ENCODE results near the gene MRPL49. TPM values are rescaled to one million over a fixed set of nuclear protein-coding genes. Genes with fewer than 3 reads are reported as not detected.
A peak's percentile ranks its signal among the peaks of the same experiment; 100 is the strongest.

The MRPL49 gene
- total and polyA plus RNA-seq, 2 experiments from 2014 or later, result 78.2 to 122 TPM

DNA sequence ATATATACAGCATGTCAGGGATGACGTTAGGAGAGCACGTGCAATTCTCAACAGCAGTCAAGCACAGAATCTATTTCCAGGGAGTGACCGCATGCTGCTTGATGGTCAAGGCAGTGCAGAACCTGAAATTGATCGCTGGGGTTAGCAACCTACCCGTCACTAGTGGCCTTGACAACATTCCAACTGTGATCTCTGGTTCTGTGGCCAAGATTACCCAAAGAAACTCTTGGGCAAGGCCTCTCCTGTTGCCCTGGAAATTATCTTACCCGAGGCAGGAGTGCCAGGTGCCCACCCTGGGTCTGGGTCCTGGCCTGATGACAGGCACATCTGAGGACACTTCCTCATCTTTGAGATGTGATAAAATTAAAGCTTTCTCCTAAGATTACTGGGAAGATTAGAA, 8.3 kb upstream of the MRPL49 start:
- H3K27ac ChIP-seq, result no peak overlapping the region
- no peak for DNase-seq (ENCODE audit: low read depth in 1 of 2, low spot score in 1 of 2)
- no peaks in the 10 kb centered on the region for H3K9me3 ChIP-seq (ENCODE audit: low read depth)
- TF ChIP-seq, protein P1, sequence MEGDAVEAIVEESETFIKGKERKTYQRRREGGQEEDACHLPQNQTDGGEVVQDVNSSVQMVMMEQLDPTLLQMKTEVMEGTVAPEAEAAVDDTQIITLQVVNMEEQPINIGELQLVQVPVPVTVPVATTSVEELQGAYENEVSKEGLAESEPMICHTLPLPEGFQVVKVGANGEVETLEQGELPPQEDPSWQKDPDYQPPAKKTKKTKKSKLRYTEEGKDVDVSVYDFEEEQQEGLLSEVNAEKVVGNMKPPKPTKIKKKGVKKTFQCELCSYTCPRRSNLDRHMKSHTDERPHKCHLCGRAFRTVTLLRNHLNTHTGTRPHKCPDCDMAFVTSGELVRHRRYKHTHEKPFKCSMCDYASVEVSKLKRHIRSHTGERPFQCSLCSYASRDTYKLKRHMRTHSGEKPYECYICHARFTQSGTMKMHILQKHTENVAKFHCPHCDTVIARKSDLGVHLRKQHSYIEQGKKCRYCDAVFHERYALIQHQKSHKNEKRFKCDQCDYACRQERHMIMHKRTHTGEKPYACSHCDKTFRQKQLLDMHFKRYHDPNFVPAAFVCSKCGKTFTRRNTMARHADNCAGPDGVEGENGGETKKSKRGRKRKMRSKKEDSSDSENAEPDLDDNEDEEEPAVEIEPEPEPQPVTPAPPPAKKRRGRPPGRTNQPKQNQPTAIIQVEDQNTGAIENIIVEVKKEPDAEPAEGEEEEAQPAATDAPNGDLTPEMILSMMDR (IDR thresholded peaks at IDR 0.05; ENCODE audit: low read depth, low read length), result no peak
- no peak overlapping the region for H3K4me3 ChIP-seq
- peaks cover 13% of the 10 kb centered on the region for H3K4me1 ChIP-seq (ENCODE audit: low read depth)
- H3K27me3 ChIP-seq, result no peaks in the 10 kb centered on the region
- H3K36me3 ChIP-seq, result no peaks in the 10 kb centered on the region

DNA sequence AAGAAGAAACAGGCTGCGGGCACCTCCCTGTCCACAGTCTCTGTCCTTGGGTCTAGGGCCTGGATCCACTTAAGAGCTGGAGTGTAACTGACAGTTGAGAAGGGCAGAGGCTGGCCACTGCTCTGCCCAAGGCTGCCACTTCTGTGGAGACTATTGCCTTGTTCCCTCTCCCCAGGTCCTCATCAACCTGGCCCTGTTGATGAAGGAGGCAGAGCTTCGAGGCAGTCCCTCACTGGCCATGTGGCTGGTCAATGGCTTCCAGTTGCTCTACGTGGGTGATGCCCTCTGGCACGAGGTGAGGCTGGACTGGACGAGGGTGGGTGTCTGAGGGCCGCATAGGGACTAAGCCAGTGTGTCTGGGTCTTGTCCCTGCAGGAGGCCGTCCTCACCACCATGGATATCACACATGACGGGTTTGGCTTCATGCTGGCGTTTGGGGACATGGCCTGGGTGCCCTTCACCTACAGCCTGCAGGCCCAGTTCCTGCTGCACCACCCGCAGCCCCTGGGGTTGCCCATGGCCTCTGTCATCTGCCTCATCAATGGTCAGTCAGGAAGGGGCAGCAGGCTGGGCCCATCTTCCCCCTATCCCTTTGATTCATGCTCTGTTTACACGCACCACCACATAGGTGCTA, 7.5 kb upstream of the MRPL49 start:
- Histone ChIP-seq H3K4me1 (ENCODE audit: low read depth) (peaks cover 13% of the 10 kb centered on the region), H3K36me3 (peaks cover under 1% of the 10 kb centered on the region), H3K9me3 (ENCODE audit: low read depth) (no peaks in the 10 kb centered on the region), H3K27ac (no peak overlapping the region), H3K4me3 (no peak overlapping the region), H3K27me3 (no peaks in the 10 kb centered on the region)
- no peak for DNase-seq (ENCODE audit: low read depth in 1 of 2, low spot score in 1 of 2)
- TF ChIP-seq, protein P1 (IDR thresholded peaks at IDR 0.05; ENCODE audit: low read depth, low read length), result no peak

DNA sequence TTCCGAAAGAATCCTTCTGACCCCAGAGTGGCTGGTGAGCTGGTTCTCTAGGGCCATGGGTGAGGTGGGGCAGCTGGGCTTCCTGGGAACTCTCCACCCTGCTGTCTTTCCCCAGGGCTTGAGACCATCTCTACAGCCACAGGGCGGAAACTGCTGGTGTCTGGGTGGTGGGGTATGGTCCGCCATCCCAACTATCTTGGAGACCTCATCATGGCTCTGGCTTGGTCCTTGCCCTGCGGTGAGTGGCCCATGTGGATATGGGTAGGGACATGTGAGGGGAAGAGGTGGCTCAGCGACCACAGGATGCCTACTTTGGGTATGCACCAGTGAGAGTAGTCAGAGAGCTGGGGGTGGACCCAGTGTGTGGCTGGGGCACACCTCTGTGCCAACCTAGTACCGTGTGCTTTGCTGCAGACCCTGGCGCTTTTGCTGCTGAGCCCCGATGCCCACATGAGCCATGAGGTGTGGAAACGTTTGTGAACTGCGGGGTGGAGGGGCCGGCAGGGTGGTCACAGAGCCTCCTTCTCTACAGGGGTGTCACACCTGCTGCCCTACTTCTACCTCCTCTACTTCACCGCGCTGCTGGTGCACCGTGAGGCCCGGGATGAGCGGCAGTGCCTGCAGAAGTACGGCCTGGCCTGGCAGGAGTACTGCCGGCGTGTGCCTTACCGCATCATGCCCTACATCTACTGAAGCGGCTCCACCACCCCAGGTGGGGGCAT, 6.6 kb upstream of the MRPL49 start:
- no peak overlapping the region for H3K4me3 ChIP-seq
- H3K36me3 ChIP-seq, result peaks cover 9% of the 10 kb centered on the region
- TF ChIP-seq, protein P1 (IDR thresholded peaks at IDR 0.05; ENCODE audit: low read depth, low read length), result no peak
- H3K27ac ChIP-seq, result no peak overlapping the region
- DNase-seq (ENCODE audit: low read depth in 1 of 2, low spot score in 1 of 2), result no peak
- H3K4me1 ChIP-seq (ENCODE audit: low read depth), result peaks cover 12% of the 10 kb centered on the region
- no peaks in the 10 kb centered on the region for H3K9me3 ChIP-seq (ENCODE audit: low read depth)
- no peaks in the 10 kb centered on the region for H3K27me3 ChIP-seq

DNA sequence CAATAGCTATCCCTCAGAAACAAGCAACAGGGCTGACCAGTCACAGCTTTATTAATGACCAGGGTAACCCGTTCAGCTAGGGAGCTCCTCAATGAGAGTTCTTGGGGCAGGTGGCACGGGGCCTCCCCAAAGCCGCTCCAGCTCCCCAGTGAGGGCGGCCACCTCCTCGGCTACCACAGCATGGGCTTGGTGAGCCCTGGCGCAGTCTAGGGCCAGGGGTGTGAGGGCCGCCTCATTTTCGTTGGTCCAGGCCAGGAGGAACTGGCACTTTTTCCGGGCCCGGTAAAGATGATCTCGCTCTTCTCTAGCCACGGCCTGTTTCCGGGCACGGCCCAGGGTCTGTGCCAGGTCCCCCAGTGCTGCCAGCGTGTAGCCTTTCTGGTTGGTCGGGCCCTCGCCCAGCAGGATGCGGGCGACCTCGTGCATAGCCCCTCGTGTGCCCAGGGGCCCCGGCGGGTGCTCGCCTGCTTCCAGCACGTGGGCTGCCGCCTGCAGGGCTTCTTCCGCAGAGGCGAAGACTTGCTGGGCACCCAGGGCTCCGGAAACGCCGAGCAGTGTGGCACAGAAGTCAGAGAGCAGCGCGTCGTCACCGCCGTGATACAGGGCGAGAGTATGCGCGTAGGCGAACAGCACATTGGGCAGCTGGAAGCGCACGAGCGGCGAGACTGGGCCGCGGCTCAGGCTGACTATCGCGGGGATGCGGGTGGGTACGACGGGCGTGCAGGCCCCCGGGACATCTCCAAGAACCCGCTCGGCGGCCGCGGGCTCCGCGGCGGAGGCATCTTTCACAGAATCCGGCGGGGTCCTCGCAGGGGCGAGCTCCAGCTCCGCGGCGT, 5.5 kb upstream of the MRPL49 start:
- no peaks in the 10 kb centered on the region for H3K9me3 ChIP-seq (ENCODE audit: low read depth)
- peak overlapping the region; percentile 84 for H3K4me3 ChIP-seq
- H3K27me3 ChIP-seq, result no peaks in the 10 kb centered on the region
- peaks cover 12% of the 10 kb centered on the region for H3K36me3 ChIP-seq
- TF ChIP-seq, protein P1 (IDR thresholded peaks at IDR 0.05; ENCODE audit: low read depth, low read length), result no peak
- DNase-seq (ENCODE audit: low read depth in 1 of 2, low spot score in 1 of 2), result peak; percentile 27 to 59
- peak overlapping the region; percentile 63 for H3K27ac ChIP-seq
- peaks cover 6% of the 10 kb centered on the region for H3K4me1 ChIP-seq (ENCODE audit: low read depth)

DNA sequence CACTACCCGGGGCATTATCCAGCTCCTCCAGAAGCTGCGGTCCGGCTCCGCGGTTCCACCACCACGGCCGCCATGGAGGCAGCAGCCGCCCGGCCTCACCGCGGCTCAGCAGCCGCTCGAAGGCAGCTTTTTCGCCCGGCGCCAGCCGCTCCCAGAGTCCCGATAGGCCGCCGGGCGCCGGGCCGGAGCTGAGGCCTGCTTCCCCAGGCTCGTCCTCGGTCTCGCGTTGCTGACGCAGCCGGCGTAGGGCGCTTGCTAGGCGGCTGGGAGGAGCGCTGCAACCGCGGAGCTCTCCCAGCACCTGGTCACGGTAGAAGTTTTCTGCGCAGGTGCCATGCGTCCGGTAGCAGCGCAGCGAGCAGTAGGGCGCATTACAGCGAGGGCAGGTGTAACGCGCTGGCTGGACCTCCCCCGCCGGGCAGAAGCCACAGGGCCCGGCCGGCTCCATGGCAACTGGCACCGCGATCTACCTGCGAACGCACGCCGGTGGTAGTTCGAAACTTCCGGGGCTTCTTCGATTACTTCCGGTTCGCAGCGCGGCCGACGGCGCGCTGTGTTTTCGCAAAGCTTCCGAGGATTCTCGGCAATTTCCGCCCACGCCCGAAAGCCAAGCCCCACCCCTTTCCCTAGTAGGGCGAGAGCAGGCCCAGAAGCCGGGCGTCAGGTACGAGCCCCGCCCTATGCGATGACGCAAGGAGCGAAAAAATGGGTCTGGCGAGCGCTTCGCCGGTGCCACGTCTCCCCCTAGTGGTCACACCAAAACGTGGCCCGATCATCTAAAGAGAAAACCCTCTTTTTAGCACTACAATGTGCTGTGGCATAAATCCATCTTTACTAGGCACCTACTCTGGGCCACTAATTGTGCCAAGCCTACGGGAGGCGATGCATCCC, 4.7 kb upstream of the MRPL49 start, which contains the start of gene ZNHIT2:
ZNHIT2 (minus strand) TSS at position 496 of the 891 bp plus-strand sequence; CDS start at position 448, 48 bp downstream.
- H3K36me3 ChIP-seq, result peaks cover 12% of the 10 kb centered on the region
- H3K4me3 ChIP-seq, result peak within 1 kb of the TSS; percentile 84
- no peaks in the 10 kb centered on the region for H3K27me3 ChIP-seq
- H3K4me1 ChIP-seq (ENCODE audit: low read depth), result peaks cover 6% of the 10 kb centered on the region
- peak; percentile 99 for DNase-seq (ENCODE audit: low read depth in 1 of 2, low spot score in 1 of 2)
- TF ChIP-seq, protein P1 (IDR thresholded peaks at IDR 0.05; ENCODE audit: low read depth, low read length), result peak; percentile 89
- H3K9me3 ChIP-seq (ENCODE audit: low read depth), result no peaks in the 10 kb centered on the region
- peak within 1 kb of the TSS; percentile 63 for H3K27ac ChIP-seq

Measured in cardiac muscle cell (in vitro differentiated cells and primary cell).